Erythroblast (primary cell): ENCODE results near the gene NAV3.

Experiments
- GATA1 ChIP-seq: IDR thresholded peaks from 2 replicates; pipeline ENCODE4 v1.6.1; 2011; ENCODE audit warnings: low read depth, mild to moderate bottlenecking, control low read depth, low read length, moderate library complexity
- POLR2A ChIP-seq: IDR thresholded peaks from 2 replicates; pipeline ENCODE4 v1.6.1; 2011; ENCODE audit warnings: mild to moderate bottlenecking, low read length

DNA sequence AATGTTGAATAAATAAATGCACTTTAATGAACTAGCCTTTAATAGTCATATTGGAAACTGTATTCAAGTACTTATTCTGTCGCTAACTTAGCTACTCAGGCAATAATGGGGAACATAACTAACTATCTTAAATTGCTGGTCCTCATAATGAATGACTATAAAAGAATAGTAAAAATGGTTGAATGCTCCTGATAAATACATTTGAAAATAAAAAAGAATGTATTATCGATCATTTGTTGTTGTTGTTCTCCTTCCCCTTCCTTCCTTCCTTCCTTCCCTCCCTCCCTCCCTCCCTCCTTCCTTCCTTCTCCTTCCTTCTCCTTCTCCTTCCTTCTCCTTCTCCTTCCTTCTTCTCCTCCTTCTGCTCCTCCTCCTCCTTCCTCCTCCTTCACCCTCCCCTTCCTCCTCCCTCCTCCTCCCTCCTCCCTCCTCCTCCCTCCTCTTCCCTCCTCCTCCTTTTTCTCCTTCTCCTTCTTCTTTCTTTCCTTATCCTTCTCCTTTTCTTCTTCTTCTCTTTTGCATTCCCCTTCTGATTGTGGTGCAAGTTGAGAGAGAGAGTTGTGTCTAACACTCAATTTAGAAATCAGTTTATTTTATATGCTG lies 133.0 kb downstream of the NAV3 start:
- no peak for TF ChIP-seq POLR2A
- TF ChIP-seq GATA1: no peak
